AG08396 (cell line): Measurements from ENCODE around the gene SLC25A6.
"Not testable (repeated sequence)": the region's sequence is repeated elsewhere in the genome, so short reads cannot be mapped to it uniquely, and the experiment has no call there.

ENCODE experiments used
- DNase-seq: peaks from one replicate; pipeline ENCODE4 v3.0.0; 2012; ENCODE audit warnings: low spot score, mixed read lengths

Gene SLC25A6

GRCh38 chrX:1391707-1392375, at the start of gene SLC25A6:
SLC25A6 (minus strand) TSS chrX:1392113; CDS start chrX:1392009, 104 bp downstream.
- peak; percentile 100 for DNase-seq

- DNase-seq, result no peak
Observed at GRCh38 chrX:1440506-1440905, 48.6 kb upstream of the SLC25A6 start.

- DNase-seq, result no peak
Observed at GRCh38 chrX:1435241-1435895, 43.5 kb upstream of the SLC25A6 start.

- DNase-seq, result no peak
Observed at GRCh38 chrX:1434871-1435240, 42.9 kb upstream of the SLC25A6 start.

GRCh38 chrX:1433646-1434357, 41.9 kb upstream of the SLC25A6 start:
- no peak for DNase-seq

GRCh38 chrX:1430451-1430850, 38.5 kb upstream of the SLC25A6 start:
- no peak for DNase-seq

GRCh38 chrX:1427756-1428155, 35.8 kb upstream of the SLC25A6 start:
- DNase-seq, result no peak

- not testable (repeated sequence) for DNase-seq
Observed at GRCh38 chrX:1426321-1426720, 34.4 kb upstream of the SLC25A6 start.

- no peak for DNase-seq
Observed at GRCh38 chrX:1425381-1425780, 33.5 kb upstream of the SLC25A6 start.

- DNase-seq, result no peak
Observed at GRCh38 chrX:1424147-1424851, 32.4 kb upstream of the SLC25A6 start.

- DNase-seq, result no peak
Observed at GRCh38 chrX:1423215-1423614, 31.3 kb upstream of the SLC25A6 start.

- DNase-seq, result no peak
Observed at GRCh38 chrX:1422135-1422465, 30.2 kb upstream of the SLC25A6 start.

GRCh38 chrX:1421433-1422134, 29.7 kb upstream of the SLC25A6 start:
- DNase-seq, result no peak

- DNase-seq, result no peak
Observed at GRCh38 chrX:1420371-1420770, 28.5 kb upstream of the SLC25A6 start.

GRCh38 chrX:1419545-1420355, 27.8 kb upstream of the SLC25A6 start:
- no peak for DNase-seq

- DNase-seq, result no peak
Observed at GRCh38 chrX:1418901-1419544, 27.1 kb upstream of the SLC25A6 start.

GRCh38 chrX:1417921-1418771, 26.2 kb upstream of the SLC25A6 start:
- DNase-seq, result no peak

- DNase-seq, result no peak
Observed at GRCh38 chrX:1416965-1417760, 25.2 kb upstream of the SLC25A6 start.

GRCh38 chrX:1416327-1416784, 24.4 kb upstream of the SLC25A6 start:
- DNase-seq, result no peak
